Measurements from ENCODE around the gene PAX7. TPM values are rescaled to one million over a fixed set of nuclear protein-coding genes. Genes with fewer than 3 reads are reported as not detected.

Gene PAX7
- total RNA-seq, 4 donors from 2014 or later: not detected

DNA sequence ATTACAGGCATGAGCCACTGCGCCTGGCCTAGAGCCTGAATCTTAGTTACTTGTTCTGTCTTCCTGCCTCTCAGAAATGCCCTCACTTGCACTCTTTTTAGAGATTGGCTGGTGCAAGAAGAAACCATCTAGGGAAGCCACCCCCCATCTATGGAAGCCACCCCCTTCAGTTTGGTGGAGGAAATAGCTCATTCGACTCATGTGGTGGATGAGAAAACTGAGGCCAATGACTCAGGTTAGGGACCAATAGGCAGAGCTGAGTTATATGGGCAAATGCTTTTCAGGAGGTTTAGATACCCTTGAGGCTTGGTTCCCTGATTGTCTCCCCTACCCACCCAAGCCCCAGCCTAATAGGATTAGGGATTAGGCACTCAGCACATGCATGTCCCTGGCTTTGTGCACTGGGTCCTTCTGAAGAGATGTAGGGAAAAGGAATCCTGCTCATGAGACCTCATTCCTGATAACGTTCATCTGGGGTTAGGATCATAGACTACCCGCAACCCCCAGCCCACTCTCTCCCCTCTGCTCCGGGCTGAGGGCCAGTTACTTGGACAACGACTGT is 77.1 kb downstream of the PAX7 start:
- Histone ChIP-seq H3K9me3 (no peaks in the 10 kb centered on the region), H3K4me1 (no peaks in the 10 kb centered on the region), H3K4me3 (no peak overlapping the region), H3K36me3 (no peaks in the 10 kb centered on the region), H3K27me3 (peaks cover 0 to 86% (median 2%) of the 10 kb centered on the region in 4 donors), H3K27ac (replicated peaks in 1 of 4) (no peak overlapping the region)
- intact Hi-C loops (cut with DNase I): no loop called here
- 83% methylated on average over 6 of the region's 6 CpGs for WGBS
- TF ChIP-seq POLR2A (IDR thresholded peaks at IDR 0.05; ENCODE audit: low read depth): no peak
- no peak for DNase-seq (ENCODE audit: extremely low spot score)

DNA sequence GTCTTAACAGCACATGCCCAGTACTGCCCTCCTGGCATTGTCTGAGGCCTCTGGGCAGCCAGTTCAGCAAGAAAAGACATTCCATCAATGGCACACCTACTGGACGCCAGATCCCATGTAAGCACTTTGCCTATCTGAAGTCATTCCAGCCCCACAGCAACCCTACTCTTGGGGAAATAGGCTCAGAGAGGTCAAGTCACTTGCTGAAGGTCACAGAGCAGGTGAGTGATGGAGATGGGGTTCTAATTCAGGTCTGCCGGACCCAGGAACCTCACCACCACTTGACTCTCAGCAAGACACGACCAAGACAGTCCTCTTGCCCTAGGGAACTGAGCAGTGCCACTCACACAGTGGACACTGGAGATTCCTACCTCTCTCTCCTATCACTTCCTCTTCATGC is 79.4 kb downstream of the PAX7 start:
- no peak for TF ChIP-seq POLR2AphosphoS5 (IDR thresholded peaks at IDR 0.05)
- TF ChIP-seq, protein P1, sequence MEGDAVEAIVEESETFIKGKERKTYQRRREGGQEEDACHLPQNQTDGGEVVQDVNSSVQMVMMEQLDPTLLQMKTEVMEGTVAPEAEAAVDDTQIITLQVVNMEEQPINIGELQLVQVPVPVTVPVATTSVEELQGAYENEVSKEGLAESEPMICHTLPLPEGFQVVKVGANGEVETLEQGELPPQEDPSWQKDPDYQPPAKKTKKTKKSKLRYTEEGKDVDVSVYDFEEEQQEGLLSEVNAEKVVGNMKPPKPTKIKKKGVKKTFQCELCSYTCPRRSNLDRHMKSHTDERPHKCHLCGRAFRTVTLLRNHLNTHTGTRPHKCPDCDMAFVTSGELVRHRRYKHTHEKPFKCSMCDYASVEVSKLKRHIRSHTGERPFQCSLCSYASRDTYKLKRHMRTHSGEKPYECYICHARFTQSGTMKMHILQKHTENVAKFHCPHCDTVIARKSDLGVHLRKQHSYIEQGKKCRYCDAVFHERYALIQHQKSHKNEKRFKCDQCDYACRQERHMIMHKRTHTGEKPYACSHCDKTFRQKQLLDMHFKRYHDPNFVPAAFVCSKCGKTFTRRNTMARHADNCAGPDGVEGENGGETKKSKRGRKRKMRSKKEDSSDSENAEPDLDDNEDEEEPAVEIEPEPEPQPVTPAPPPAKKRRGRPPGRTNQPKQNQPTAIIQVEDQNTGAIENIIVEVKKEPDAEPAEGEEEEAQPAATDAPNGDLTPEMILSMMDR (IDR thresholded peaks at IDR 0.05): no peak
- TF ChIP-seq EP300 (IDR thresholded peaks at IDR 0.05): no peak
- no peak for TF ChIP-seq POLR2A (IDR thresholded peaks at IDR 0.05; ENCODE audit: low read depth)
- no peak for DNase-seq (ENCODE audit: extremely low spot score)
- WGBS: 61% methylated on average over 3 of the region's 3 CpGs
- intact Hi-C loops (cut with DNase I): no loop called here
- peaks cover 0 to 84% (median 4%) of the 10 kb centered on the region in 4 donors for H3K27me3 ChIP-seq
- no peaks in the 10 kb centered on the region for H3K9me3 ChIP-seq
- no peak overlapping the region for H3K4me3 ChIP-seq
- H3K36me3 ChIP-seq: no peaks in the 10 kb centered on the region
- no peak overlapping the region for H3K27ac ChIP-seq (replicated peaks in 1 of 4)
- no peaks in the 10 kb centered on the region for H3K4me1 ChIP-seq

- Histone ChIP-seq H3K4me1 (peaks cover 0 to under 1% (median 0%) of the 10 kb centered on the region in 4 donors), H3K27ac (replicated peaks in 1 of 4) (no peak overlapping the region), H3K27me3 (peaks cover 0 to 84% (median 8%) of the 10 kb centered on the region in 4 donors), H3K9me3 (no peaks in the 10 kb centered on the region), H3K4me3 (no peak overlapping the region), H3K36me3 (no peaks in the 10 kb centered on the region)
- DNase-seq (ENCODE audit: extremely low spot score): no peak
- WGBS: 64% methylated on average over 8 of the region's 8 CpGs
- intact Hi-C loops (cut with DNase I): no loop called here
- no peak for TF ChIP-seq POLR2AphosphoS5 (IDR thresholded peaks at IDR 0.05)
- TF ChIP-seq, protein P1 (IDR thresholded peaks at IDR 0.05): no peak
- no peak for TF ChIP-seq EP300 (IDR thresholded peaks at IDR 0.05)
- no peak for TF ChIP-seq POLR2A (IDR thresholded peaks at IDR 0.05; ENCODE audit: low read depth)
Measured at GRCh38 chr1:18711003-18711402, 80.4 kb downstream of the PAX7 start.

DNA sequence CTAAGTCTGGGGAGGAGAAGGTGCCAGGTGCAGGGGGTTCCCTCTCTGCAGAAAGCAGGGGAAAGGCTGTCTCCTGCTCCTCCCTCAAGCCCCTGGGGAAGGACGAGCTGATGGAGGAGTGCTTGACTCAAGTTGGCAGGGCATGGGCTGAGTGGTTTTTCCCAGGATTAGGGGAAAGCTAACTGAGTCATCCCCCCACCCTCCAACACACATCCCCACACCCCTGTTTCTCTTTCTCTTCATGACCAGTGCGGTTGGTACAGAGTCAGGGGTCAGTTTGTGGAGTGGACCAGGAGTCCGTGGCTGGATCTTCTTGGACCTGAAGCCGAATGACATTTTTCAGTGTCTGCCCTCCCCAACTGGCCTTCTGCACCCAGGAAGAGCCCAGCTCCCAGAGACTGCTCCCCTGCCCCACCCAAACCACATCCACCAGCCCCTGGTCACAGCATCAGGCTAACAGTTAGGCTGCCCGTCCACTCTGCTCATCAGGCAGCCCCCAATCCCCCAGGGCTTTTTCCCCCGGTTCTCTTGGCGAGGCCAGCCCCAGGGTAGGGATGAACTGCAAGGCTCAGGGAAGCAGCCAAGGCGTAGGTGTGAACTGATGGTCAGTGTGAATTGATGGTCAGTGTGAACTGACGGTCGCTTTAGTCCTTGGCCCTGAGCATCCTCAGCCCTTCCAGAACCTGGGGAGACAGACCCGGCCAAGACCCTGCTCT is 81.0 kb downstream of the PAX7 start:
- 56% methylated on average over 9 of the region's 11 CpGs for WGBS
- H3K4me3 ChIP-seq: no peak overlapping the region
- no peak for TF ChIP-seq POLR2AphosphoS5 (IDR thresholded peaks at IDR 0.05)
- no peak for TF ChIP-seq POLR2A (IDR thresholded peaks at IDR 0.05; ENCODE audit: low read depth)
- TF ChIP-seq, protein P1 (IDR thresholded peaks at IDR 0.05): no peak
- TF ChIP-seq EP300 (IDR thresholded peaks at IDR 0.05): no peak
- peaks cover 0 to 7% (median 2%) of the 10 kb centered on the region in 4 donors for H3K4me1 ChIP-seq
- H3K36me3 ChIP-seq: no peaks in the 10 kb centered on the region
- intact Hi-C loops (cut with DNase I): no loop called here
- no peaks in the 10 kb centered on the region for H3K9me3 ChIP-seq
- DNase-seq (ENCODE audit: extremely low spot score): no peak
- H3K27ac ChIP-seq (replicated peaks in 1 of 4): no peak overlapping the region
- peaks cover 0 to 86% (median 10%) of the 10 kb centered on the region in 4 donors for H3K27me3 ChIP-seq

- 69% methylated on average over 3 of the region's 5 CpGs for WGBS
Measured at GRCh38 chr1:18712252-18712600, 81.6 kb downstream of the PAX7 start.

More at GRCh38 chr1:18712252-18712600, 81.6 kb downstream of the PAX7 start:
- DNase-seq (ENCODE audit: extremely low spot score): no peak
- TF ChIP-seq EP300 (IDR thresholded peaks at IDR 0.05) (no peak), POLR2AphosphoS5 (IDR thresholded peaks at IDR 0.05) (no peak)
- TF ChIP-seq, protein P1 (IDR thresholded peaks at IDR 0.05): no peak
- intact Hi-C loops (cut with DNase I): no loop called here
- Histone ChIP-seq H3K27ac (replicated peaks in 1 of 4) (no peak overlapping the region), H3K36me3 (no peaks in the 10 kb centered on the region), H3K27me3 (peaks cover 0 to 87% (median 12%) of the 10 kb centered on the region in 4 donors), H3K4me1 (peaks cover 0 to 13% (median 8%) of the 10 kb centered on the region in 4 donors), H3K9me3 (no peaks in the 10 kb centered on the region), H3K4me3 (no peak overlapping the region)
